Skeletal muscle satellite cell (primary cell): ENCODE measurements around the gene PRKAB2. TPM values are rescaled to one million over a fixed set of nuclear protein-coding genes. Genes with fewer than 3 reads are reported as not detected.

Experiments used
- H3K27me3 ChIP-seq: 2 replicates; pipeline ENCODE4 v1.7.0; 2013; ENCODE audit warnings: low read length; ENCODE audit not compliant: control insufficient read depth, insufficient read depth
- H3K36me3 ChIP-seq: 2 replicates; pipeline ENCODE4 v1.7.0; 2013; ENCODE audit warnings: mild to moderate bottlenecking, control low read depth, low read length; ENCODE audit not compliant: insufficient read depth
- H3K4me1 ChIP-seq: 2 replicates; pipeline ENCODE4 v1.7.0; 2013; ENCODE audit warnings: low read length; ENCODE audit not compliant: control insufficient read depth, insufficient read depth
- H3K4me2 ChIP-seq: 2 replicates; pipeline ENCODE4 v1.7.0; 2013; ENCODE audit warnings: mild to moderate bottlenecking, low read length
- H3K4me3 ChIP-seq: 2 replicates; pipeline ENCODE4 v1.7.0; 2013; ENCODE audit warnings: low read length
- H3K9ac ChIP-seq: 2 replicates; pipeline ENCODE4 v1.7.0; 2013; ENCODE audit warnings: mild to moderate bottlenecking, low read depth, low read length, moderate library complexity
- H3K9me3 ChIP-seq: replicated peaks from 2 replicates; pipeline ENCODE4 v1.7.0; 2013; ENCODE audit warnings: mild to moderate bottlenecking, control low read depth, low read length
- total RNA-seq: library from RNA; depleted of rRNA; stranded (reverse); fragments of >200 nt; gene quantifications from 2 replicates; pipeline ENCODE4 v1.2.3, GENCODE V29; 2012; rRNA removed

PRKAB2 gene, protein sequence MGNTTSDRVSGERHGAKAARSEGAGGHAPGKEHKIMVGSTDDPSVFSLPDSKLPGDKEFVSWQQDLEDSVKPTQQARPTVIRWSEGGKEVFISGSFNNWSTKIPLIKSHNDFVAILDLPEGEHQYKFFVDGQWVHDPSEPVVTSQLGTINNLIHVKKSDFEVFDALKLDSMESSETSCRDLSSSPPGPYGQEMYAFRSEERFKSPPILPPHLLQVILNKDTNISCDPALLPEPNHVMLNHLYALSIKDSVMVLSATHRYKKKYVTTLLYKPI
- total RNA-seq: 12.9 and 13.3 TPM in 2 replicates

DNA sequence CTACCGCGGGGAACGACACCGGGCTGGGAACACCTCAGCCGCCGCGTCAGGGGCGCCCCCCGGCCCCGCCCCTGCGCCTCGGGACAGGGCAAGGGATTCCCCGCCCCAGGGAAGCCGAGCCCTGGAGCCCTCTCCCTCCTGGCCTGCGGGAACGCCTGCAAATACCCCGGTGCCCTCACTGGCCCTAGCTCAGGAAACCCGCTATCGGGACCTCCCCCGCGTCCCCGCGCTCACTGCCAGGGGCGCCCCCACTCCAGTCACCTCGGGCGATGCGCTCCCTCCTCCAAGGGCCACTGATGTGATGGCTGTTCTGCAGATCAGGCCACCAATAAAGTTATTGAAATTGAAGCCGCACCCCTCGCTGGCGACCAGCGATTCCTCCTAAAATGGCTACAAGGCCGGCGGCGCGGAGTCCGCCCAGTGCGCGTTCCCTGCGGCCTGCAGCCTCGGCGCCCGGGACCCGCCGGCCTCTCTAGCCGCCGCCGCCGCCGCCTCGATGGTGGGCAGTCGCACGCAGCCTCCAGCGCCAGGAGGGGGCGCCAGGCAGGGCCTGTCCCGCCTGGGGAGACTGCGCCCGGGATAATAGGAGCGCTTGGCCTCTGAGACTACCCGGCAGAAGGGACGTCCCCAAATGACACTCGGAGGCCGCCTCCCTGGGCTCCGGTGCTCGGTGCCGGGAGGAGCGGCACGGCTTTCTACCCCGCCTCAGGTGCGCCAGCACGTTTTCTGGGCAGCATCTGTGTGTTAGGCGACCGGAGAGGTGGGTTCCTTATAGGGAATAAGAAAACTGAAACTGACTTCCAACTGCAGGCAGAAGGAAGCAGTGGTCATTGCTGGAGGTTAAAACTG lies at the start of gene PRKAB2:
PRKAB2 (minus strand) TSS at position 303 of the 849 bp plus-strand sequence. CDS start 326 bp downstream, outside the sequence.
- H3K4me2 ChIP-seq: peak within 1 kb of the TSS; percentile 89
- H3K36me3 ChIP-seq: no peaks in the 10 kb centered on the region
- peaks cover 48% of the 10 kb centered on the region for H3K4me1 ChIP-seq
- no peaks in the 10 kb centered on the region for H3K9me3 ChIP-seq
- H3K4me3 ChIP-seq: peak within 1 kb of the TSS; percentile 96
- H3K9ac ChIP-seq: peak within 1 kb of the TSS; percentile 96
- H3K27me3 ChIP-seq: no peaks in the 10 kb centered on the region

DNA sequence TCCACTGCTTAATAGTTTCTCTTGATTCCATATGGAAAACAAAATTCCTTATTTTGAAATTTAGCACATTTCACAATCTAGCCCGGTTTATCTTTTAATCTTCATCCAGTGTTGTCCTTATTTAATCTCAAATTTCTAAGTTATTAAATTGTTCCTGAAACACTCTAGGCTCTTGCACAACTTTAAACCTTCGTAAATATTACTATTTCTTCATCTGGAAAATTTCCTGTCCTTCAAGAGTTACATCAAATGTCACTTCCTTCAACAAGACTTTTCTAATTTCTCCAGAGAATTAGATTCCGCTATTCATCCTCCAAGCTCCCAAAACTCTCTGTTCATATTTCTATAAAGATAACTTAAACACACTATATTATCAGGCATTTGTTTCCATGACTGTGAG lies 46.3 kb upstream of the PRKAB2 start:
- H3K27me3 ChIP-seq: no peaks in the 10 kb centered on the region
- H3K9me3 ChIP-seq: no peaks in the 10 kb centered on the region
- H3K4me3 ChIP-seq: no peak overlapping the region
- H3K9ac ChIP-seq: no peak overlapping the region
- H3K36me3 ChIP-seq: no peaks in the 10 kb centered on the region
- peaks cover 3% of the 10 kb centered on the region for H3K4me1 ChIP-seq
- no peak overlapping the region for H3K4me2 ChIP-seq

DNA sequence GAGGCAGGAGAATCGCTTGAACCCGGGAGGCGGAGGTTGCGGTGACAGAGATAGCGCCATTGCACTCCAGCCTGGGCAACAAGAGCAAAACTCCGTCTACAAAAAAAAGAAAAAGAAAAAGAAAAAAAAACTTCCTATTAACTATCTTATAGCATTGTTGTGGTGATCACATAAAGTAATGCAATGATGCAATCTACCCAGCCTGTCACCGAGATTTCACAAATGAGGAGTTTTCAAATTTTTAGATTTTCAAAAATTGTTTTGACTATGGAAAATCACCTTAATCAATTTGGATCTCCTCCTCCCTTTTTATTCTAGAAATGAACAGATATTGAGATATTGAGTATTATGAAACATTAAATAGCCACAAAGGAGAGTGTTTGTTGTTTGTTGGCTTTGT lies 44.9 kb upstream of the PRKAB2 start:
- no peaks in the 10 kb centered on the region for H3K27me3 ChIP-seq
- no peak overlapping the region for H3K4me2 ChIP-seq
- no peaks in the 10 kb centered on the region for H3K36me3 ChIP-seq
- no peaks in the 10 kb centered on the region for H3K9me3 ChIP-seq
- no peak overlapping the region for H3K4me3 ChIP-seq
- no peak overlapping the region for H3K9ac ChIP-seq
- peaks cover 3% of the 10 kb centered on the region for H3K4me1 ChIP-seq

DNA sequence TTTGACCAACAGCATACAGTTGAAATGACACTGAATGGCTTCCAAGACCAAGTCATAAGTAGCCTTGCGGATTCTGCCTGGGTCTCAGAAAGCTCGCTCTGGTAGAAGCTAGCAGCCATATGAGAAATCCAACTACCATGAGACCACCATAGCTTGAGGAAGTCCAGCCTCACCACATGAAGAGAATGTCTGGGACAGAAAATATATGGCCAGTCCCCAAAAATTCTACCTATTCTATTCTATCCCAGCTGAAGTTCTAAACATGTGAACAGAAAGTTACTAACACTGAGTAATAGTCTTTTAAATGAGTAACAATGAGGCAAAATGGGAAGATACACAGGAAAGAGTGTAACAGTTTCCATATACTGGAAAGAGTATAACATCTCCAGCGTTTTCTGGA lies 43.9 kb upstream of the PRKAB2 start:
- H3K9ac ChIP-seq: no peak overlapping the region
- H3K27me3 ChIP-seq: no peaks in the 10 kb centered on the region
- no peak overlapping the region for H3K4me2 ChIP-seq
- H3K36me3 ChIP-seq: no peaks in the 10 kb centered on the region
- no peaks in the 10 kb centered on the region for H3K9me3 ChIP-seq
- H3K4me3 ChIP-seq: no peak overlapping the region
- peaks cover 3% of the 10 kb centered on the region for H3K4me1 ChIP-seq

DNA sequence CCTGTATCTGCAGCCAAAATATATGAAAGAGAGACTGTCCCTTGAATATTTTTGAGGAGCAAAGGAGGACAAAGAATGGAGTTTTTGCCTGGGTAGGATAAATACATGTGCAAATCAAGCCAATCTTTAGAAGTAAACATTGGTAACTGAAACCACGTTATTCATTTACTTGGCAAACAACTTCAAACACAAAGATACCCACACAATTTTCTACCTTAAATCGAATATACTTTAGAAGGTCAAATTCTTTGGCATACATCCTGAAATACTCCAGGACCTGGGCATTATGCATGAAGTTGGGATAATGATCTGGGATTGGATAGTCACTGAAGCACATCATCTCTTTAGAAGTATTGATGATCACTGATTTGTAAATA lies 43.3 kb upstream of the PRKAB2 start:
- Histone ChIP-seq H3K27me3 (no peaks in the 10 kb centered on the region), H3K4me1 (peaks cover 3% of the 10 kb centered on the region), H3K36me3 (no peaks in the 10 kb centered on the region), H3K9ac (no peak overlapping the region), H3K9me3 (no peaks in the 10 kb centered on the region), H3K4me2 (no peak overlapping the region), H3K4me3 (no peak overlapping the region)

DNA sequence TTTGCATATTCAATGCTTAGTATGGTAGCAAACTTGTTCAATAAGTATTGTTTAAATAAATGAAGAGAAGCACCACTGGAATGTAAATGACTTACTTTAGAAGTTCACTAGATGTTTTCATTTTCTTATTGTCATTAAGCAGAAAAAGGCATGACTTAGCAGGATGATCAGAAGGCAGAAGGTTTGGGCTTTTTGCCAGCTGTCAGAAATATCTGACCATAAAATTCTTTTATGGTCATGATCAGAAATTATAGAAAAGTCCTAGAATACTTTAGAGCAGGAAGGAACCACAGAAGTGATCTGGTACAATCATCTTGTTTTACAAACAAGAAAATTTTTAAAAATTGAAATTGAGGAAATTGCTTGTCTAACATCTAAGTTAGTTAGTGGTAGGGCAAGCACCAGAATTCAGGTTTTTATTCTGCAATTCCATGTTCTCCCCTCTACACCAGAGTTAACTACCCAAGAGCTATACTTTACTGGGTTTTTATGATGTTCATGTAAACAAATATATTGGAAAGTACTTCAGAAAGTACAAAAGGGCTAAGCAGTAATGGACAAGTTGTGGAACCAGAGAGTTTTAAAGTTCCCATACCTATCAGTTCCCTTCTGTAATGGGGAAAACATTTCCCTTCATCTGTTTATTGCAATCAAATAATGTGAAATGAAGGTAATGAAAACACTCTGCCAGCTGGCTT lies 42.7 kb upstream of the PRKAB2 start:
- no peak overlapping the region for H3K4me2 ChIP-seq
- peaks cover 3% of the 10 kb centered on the region for H3K4me1 ChIP-seq
- H3K9me3 ChIP-seq: no peaks in the 10 kb centered on the region
- no peaks in the 10 kb centered on the region for H3K27me3 ChIP-seq
- H3K9ac ChIP-seq: no peak overlapping the region
- no peak overlapping the region for H3K4me3 ChIP-seq
- no peaks in the 10 kb centered on the region for H3K36me3 ChIP-seq

DNA sequence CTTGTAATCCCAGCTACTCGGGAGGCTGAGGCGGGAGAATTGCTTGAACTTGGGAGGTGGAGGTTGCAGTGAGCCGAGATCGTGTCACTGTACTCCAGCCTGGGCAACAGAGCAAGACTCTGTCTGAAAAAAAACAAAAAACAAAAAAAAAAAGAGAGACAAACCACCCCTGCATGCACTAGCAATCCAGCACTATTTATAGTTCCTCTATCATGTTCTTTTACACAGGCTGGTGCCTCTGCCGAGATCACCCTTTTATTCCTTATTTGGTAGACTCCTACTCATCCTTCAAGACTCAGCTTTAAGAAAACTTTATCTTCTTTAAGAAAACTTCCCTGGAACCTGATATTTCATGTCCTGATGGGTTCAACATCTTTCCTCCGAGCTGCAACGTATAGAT lies 42.1 kb upstream of the PRKAB2 start:
- Histone ChIP-seq H3K9me3 (no peaks in the 10 kb centered on the region), H3K4me3 (no peak overlapping the region), H3K27me3 (no peaks in the 10 kb centered on the region), H3K4me2 (no peak overlapping the region), H3K4me1 (peaks cover 3% of the 10 kb centered on the region), H3K36me3 (no peaks in the 10 kb centered on the region), H3K9ac (no peak overlapping the region)

DNA sequence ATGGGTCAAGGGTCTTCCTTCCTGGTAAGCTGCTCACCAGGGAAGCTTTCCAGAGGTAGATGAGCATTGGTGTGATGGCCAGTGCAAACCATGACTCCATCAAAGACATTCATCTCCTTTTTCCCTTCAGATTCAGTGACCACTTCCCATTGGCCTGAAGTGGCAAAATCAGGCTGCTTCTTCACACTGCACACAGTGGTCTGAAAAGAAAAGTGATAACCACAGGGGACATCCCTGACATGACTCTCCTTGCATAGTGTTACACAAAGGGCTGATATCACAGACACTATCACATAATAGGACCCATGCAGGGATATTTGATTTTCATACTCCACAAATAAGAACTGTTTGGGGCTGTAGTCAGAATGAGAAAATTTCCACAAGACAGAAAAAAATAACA lies 41.0 kb upstream of the PRKAB2 start:
- H3K4me3 ChIP-seq: no peak overlapping the region
- no peaks in the 10 kb centered on the region for H3K27me3 ChIP-seq
- peaks cover 3% of the 10 kb centered on the region for H3K4me1 ChIP-seq
- no peaks in the 10 kb centered on the region for H3K9me3 ChIP-seq
- H3K9ac ChIP-seq: no peak overlapping the region
- no peaks in the 10 kb centered on the region for H3K36me3 ChIP-seq
- H3K4me2 ChIP-seq: no peak overlapping the region

DNA sequence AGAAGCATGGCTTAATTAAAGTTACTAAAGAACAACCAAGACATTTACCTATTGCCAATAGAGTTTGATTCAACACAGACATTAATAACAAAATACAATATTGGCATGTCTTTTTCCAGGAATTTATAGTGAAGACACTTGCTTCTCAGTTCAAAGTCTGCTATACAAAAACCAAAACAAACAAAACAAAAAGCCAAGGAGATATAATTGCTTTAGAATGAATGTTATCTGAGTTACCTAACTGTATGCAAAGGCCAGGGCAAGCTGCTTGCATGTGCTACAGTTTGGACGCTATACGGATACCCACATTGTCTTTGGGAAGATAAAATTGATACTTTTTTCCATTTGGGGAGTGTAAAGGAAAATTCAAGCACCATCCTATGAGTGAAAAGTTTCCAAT lies 39.3 kb upstream of the PRKAB2 start:
- no peak overlapping the region for H3K4me3 ChIP-seq
- no peak overlapping the region for H3K9ac ChIP-seq
- peaks cover 1% of the 10 kb centered on the region for H3K4me1 ChIP-seq
- no peak overlapping the region for H3K4me2 ChIP-seq
- H3K9me3 ChIP-seq: no peaks in the 10 kb centered on the region
- H3K36me3 ChIP-seq: no peaks in the 10 kb centered on the region
- H3K27me3 ChIP-seq: no peaks in the 10 kb centered on the region

DNA sequence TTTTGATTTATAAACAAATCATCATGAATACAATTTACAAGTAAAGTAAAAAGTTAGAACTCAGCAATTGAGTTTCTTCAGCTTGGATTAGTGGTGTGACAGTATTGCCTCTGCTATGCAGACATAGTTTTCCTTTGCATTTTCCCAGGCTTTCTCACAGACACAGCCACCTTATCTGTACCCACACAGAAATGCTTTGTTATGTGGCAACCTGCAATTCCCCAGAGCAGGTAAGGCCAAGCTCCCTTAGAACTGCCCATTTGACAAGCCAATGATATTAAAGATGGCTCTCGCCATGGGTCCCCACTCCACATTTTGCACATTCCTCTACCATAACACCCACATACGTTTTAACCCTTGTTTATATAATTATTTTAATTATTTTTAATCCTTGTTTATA lies 38.7 kb upstream of the PRKAB2 start:
- no peaks in the 10 kb centered on the region for H3K9me3 ChIP-seq

More for the DNA sequence above, 38.7 kb upstream of the PRKAB2 start:
- Histone ChIP-seq H3K36me3 (no peaks in the 10 kb centered on the region), H3K27me3 (no peaks in the 10 kb centered on the region), H3K9ac (no peak overlapping the region), H3K4me3 (no peak overlapping the region), H3K4me2 (no peak overlapping the region), H3K4me1 (no peaks in the 10 kb centered on the region)
